ENCODE results near the gene SETD2.

Gene SETD2

DNA sequence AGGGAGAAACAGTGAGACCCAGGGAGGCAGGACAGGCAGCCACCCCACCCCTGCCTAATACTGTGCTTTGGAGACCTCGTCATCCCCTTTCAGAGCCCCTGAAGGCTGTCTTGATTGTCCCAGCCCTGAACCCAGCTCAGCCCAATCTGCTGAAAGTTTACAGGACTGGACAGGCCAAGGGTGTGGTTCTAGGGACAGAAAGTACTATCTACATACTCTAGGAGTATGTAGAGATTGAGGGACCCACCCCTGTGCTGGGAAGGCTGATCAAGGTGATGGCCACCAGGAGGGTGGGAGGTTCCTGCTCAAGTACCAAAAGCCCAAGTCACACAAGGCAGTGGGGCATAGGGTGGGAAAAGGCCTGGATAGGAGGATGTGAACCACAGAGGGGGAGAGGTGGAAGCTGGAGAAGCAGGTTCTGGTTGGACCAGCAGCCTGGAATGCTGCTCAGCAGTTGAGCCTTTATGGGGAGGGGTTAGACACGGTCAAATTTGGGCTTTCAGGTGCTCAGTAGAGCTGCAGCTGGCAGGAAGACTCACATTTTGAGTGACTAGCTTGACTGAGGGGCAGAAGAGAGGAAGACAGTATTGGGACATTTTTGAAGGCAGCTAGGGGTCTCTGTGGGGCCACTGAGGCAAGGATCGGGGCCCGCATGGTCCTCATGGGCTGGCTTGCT, 177.7 kb downstream of the SETD2 start:
- TF ChIP-seq GATA3 (IDR thresholded peaks at IDR 0.05; ENCODE audit: low read depth, low read length), result no peak

DNA sequence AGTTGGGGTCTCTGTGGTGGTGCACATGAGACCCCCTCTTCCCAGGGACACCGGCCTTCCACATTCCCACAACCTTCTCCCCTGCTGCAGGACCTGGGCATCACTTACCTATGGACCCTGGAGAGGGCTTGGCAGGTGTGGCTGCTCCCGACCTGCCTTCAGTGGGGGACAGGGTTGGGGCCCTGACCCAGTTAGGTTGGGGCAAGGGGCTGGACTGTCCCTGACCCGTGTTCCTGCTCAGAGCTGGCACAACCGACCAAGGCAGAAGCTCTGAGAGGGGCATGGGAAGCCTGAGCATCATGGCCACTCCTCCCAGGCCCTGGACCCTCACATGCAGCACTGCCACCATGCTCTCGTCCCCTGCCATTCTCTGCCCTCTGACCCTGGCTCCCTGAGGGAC, 178.3 kb downstream of the SETD2 start:
- no peak for TF ChIP-seq GATA2 (IDR thresholded peaks at IDR 0.05; ENCODE audit: low read depth, low read length)
- no peak for TF ChIP-seq GATA3 (IDR thresholded peaks at IDR 0.05; ENCODE audit: low read depth, low read length)

DNA sequence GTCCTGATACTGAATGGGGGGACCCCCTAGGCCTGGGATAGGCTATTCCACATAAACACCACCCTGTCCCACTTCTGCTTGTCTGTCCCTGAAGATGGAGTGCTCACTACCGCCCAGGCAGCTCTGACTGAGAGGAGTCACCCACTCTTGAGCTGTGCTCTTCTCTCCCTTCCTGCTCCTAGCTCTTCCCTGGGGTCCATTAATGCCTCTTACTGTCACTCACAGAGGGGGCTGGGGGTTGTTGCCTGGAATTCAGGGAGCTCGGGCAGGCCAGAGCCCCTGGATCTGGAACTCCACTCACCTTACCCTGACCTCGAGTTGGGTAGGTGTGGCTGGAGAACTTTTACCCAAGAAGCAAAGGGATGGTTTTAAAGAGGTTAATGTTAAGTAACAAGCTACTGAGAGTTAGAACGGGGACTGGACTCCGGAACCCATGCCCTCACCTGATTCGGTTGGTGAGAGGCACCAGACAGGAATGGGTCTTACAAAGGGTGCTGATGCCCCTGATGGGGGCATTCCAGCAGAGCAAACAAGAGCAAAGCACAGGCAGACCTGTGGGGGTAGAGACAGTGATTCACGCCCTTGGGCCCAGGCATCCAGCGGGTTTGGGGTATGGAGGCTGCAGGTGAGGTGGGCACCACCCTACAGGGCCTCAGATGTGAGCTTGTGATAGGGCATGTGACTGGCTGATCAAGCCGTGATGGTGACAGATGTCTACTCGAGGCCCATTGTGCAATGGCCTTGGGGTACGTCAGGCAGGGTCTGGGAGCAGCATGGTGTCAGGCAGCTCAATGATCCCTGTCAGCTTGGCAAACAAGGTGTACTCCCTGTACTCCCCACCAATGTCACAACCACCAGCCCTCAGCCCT, 179.1 kb downstream of the SETD2 start:
- TF ChIP-seq GATA2 (IDR thresholded peaks at IDR 0.05; ENCODE audit: low read depth, low read length), result no peak
- TF ChIP-seq GATA3 (IDR thresholded peaks at IDR 0.05; ENCODE audit: low read depth, low read length), result no peak

DNA sequence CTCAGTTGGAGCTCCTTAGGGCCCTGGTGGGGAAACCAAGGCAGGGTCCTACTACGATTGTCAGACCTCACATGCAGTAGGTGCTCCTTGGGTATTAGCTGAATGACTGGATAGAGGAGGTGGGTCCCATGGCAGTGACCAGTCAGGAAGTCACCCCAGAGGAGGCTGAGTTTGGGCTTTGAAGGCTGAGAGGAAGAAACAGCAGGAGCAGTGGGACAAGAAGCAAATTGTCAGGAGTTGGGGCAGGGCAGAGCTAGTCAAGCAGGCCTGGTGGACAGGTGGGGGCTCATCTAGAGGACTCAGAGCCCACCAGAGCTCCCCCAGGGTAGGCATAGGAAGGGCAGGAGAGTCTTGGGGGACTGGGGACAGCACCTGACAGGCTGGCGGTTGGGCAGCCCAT, 181.4 kb downstream of the SETD2 start:
- TF ChIP-seq GATA2 (IDR thresholded peaks at IDR 0.05; ENCODE audit: low read depth, low read length) (no peak), GATA3 (IDR thresholded peaks at IDR 0.05; ENCODE audit: low read depth, low read length) (no peak)

DNA sequence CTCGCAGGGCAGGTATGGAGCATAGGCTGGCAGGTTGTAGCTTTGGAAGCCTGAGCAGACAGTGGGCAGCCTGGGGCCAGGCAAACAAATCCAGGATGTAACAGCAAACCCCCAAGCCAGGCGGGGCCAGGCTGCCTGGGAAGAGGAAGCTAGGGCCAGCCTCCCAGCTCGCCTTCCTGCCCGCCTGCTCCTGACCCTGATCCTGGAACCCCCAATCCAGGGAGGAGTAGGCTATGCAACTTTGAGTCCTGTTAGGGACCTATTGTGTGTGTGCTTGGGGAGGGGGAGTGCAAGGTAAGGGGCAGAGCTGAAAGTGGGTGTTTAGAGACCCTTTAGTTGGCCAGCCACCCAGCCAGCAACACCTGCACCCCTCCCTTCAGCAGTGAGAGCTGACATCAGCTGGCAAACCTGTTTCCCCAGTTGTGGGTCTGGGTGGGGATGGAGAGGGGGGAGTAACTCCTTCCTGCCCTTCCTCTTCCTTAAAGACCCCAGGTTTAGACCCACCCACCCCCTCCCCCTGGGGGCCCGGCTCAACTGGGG, 181.9 kb downstream of the SETD2 start:
- TF ChIP-seq GATA3 (IDR thresholded peaks at IDR 0.05; ENCODE audit: low read depth, low read length), result no peak
- TF ChIP-seq GATA2 (IDR thresholded peaks at IDR 0.05; ENCODE audit: low read depth, low read length), result no peak

DNA sequence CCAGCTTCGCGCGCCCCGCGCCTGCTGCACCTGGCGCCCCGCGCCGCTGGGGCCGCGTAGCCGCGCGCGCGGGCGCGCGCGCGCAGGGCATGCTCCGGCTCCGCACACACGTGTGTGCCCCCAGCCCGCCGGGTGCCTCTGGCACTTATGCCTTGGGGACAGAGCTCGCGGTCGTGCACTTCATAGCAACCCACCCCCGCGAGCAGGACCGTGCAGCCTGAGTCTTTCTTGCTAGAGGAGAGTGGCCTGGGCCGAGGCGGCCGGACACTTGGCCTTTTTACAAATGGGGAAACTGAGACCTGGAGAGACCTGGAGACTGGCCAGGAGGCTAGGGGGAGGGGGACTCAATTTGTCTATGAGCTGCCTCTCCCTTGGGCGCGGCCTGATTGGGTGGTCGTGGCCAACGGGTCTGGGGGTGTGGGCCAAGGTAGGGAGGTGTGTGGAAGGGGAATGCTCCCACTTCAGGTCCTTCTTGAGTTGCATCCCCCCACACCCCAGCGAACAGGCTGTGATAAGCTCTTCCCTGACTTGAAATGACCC, 183.9 kb downstream of the SETD2 start:
- TF ChIP-seq GATA3 (IDR thresholded peaks at IDR 0.05; ENCODE audit: low read depth, low read length) (no peak), GATA2 (IDR thresholded peaks at IDR 0.05; ENCODE audit: low read depth, low read length) (no peak)

DNA sequence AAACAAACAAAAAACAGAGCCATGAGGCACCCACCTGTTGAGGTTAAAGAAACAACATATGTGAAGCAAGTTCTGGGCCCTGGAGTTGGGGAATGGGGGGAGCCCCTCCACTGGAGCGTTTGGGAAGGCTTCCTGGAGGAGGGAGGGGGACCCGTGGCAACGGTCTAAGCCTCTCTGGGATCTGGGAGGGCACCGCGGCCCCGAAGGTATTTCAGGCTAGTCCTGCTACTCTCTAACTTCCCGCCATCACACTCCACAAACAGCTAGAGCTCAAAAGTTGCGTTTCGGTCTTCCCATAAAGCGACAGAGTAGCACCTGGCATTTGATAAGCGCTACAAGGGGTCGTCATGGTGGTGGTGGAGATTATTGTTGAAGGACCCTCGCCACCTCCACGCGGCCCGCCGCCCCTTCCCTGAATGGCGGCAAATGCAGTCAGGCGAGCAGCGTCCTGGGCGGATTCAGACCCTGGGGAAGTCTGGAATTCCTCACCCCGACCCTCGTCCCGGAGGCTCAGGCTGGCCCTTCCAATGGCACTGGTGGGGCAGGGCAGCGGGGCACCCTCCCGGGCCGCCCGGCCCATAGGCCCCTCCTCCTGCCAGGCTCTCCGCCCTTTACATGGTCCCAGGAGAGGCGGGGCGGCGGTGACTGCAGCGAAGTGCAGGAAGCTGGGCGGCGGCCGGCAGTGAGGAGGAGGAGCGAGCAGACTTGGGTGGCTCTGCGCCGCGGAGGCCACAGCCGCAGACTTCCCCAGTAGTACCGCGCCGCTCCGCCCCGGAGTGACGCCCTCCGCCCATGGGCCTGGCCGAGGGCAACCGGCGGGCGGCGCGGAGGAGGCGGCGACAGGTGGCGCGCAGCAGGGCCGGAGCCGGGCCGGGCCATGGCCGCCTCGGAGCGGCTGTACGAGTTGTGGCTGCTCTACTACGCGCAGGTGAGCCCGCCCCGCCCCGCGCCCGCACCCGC, 184.6 kb downstream of the SETD2 start, which contains the start of gene NBEAL2:
TSS of gene NBEAL2 (plus strand) at position 682 of the 960 bp plus-strand sequence. CDS start at position 878, 196 bp downstream.
- TF ChIP-seq GATA3 (IDR thresholded peaks at IDR 0.05; ENCODE audit: low read depth, low read length) (no peak), GATA2 (IDR thresholded peaks at IDR 0.05; ENCODE audit: low read depth, low read length) (no peak)

DNA sequence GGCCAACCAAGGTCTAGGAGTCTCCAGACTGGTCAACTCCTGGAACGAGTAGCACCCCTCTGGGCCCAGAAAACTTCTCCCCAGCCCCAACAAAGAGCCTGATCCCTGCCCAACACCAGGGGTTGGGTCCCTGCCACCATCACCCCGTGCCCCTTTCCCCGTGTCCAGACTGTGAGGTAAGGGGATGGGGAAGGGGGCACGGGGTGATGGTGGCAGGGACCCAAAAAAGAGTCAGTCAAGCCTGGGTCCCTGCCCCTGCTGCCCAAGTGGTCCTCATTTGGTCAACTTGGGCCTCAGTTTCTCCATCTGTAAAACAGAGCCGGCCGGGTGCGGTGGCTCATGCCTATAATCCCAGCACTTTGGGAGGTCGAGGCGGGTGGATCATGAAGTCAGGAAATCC, 185.5 kb downstream of the SETD2 start:
- TF ChIP-seq GATA3 (IDR thresholded peaks at IDR 0.05; ENCODE audit: low read depth, low read length) (no peak), GATA2 (IDR thresholded peaks at IDR 0.05; ENCODE audit: low read depth, low read length) (no peak)

DNA sequence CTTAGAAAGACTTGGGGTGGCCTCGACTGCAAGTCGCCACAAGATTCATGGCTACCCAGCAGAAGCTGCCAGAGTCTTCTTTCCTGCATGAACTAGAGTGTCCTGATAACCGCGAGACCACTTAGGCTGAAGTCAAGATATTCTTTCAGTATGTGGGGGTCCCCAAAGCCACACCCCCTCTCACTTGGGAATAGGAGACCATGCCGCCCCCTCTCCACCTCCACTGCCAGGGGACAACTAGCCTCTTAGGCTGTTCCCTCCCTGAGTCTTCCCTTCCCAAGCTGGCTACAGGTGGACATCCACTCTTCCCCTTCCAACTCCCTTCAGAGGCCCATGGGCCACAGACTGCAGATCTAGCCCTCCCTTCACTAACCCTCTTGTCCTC, 186.1 kb downstream of the SETD2 start:
- TF ChIP-seq GATA3 (IDR thresholded peaks at IDR 0.05; ENCODE audit: low read depth, low read length) (no peak), GATA2 (IDR thresholded peaks at IDR 0.05; ENCODE audit: low read depth, low read length) (no peak)

DNA sequence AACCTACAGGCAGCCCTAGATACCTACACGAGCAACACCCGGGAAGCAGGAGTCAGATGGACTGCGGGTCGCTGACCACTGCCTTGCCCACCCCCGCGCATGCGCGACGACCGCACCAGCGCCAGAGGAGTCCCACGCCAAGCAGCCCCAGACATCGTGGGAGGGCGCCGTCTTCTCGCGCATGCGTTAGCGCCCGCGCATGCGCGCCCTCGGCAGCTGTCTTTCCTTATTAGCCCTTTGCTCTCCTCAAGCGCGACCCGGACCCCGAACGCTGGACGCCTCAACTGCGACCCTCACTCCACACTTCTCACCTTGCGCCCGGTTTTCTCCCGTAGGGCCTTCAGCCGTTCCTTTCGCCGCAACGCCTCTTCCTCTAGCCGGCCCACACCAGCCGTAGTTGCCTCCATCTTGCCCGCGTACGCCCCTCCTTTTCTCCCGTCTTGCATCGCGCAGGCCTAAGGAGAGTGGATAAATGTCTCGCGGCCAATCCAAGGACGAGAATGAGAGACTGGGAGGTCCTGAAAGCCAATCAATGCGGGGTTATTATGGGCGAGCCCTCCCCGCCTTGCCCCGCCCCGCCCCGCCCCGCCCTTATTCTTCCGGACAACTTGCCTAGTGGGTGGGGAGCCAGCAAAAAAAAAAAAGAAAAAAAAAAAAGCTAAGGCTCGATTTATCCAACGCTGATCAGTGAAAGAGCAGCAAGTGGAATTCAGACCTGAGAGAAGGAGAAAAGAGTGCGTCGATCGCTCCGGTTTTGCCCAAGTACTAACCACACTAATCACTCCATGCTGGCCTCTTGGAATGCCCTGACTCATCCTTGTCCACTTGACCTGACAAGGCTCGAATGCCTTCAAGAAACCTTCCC, 187.4 kb downstream of the SETD2 start, which contains the start of gene CCDC12:
TSS of gene CCDC12 (minus strand) at position 420 of the 865 bp plus-strand sequence. CDS start at position 407, 13 bp downstream.
- TF ChIP-seq GATA3 (IDR thresholded peaks at IDR 0.05; ENCODE audit: low read depth, low read length), result no peak
- no peak for TF ChIP-seq GATA2 (IDR thresholded peaks at IDR 0.05; ENCODE audit: low read depth, low read length)

DNA sequence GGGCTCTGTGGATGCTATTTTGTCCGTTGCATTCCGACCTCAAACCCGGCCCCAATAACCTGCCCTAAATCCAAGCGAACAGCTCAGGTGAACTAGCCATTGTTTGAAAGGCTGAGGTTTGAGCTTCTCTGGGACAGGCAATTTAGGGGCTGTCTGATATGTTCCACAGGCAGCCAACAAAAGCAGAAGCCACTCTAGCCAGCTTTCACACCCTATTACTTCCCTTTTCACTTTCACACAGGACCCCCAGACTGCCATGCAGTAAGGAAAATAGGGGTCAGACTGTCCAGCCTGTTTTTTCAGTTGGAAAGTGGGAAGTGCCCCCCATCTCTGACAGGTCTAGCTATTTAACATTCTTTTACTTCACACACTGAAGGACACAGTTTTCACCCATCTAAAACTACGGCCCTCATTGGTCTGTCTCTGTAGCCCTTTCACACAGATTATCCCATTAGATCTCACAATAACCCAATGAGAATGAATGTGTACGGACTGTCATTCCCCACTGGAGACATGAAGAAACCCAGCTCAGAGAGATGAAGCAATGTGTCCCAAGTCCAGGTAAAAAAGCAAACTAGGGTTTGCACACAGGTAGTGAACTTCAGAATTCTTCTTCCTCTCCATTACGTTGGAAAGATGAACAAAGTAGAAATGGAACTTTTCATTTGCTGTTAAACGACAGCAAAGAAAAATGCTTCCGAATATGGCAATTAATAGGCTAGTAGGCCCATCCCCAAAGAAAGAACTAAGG, 189.3 kb downstream of the SETD2 start:
- no peak for TF ChIP-seq GATA3 (IDR thresholded peaks at IDR 0.05; ENCODE audit: low read depth, low read length)
- TF ChIP-seq GATA2 (IDR thresholded peaks at IDR 0.05; ENCODE audit: low read depth, low read length), result no peak

DNA sequence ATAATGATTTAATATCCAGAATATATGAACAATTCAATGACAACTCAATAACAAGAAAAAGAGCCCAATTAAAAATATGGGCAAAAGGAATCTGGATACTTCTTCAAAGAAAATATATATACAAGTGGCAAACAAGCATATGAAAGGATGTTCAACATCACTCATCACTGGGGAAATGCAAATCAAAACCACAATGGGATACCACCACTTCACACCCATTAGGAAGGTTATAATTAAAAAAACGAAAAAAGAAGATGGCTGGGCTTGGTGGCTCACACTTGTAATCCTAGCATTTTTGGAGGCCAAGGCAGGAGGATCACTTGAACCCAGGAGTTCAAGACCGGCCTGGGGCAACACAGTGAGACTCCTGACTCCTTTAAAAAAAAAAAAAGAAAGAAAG, 191.5 kb downstream of the SETD2 start:
- TF ChIP-seq GATA3 (IDR thresholded peaks at IDR 0.05; ENCODE audit: low read depth, low read length) (no peak), GATA2 (IDR thresholded peaks at IDR 0.05; ENCODE audit: low read depth, low read length) (no peak)
